Epithelial cell of esophagus (primary cell): ENCODE measurements around the gene MOB4.
"Not testable (repeated sequence)": the region's sequence is repeated elsewhere in the genome, so short reads cannot be mapped to it uniquely, and the experiment has no call there.

Source experiments
- DNase-seq: peaks from one replicate; pipeline ENCODE4 v3.0.0; 2010; ENCODE audit warnings: low read depth
- H3K4me3 ChIP-seq: 2 replicates; pipeline ENCODE4 v1.5.1; 2011; ENCODE audit warnings: mild to moderate bottlenecking, low read length, control low read depth
- CTCF ChIP-seq: IDR thresholded peaks from 2 replicates; pipeline ENCODE4 v1.5.1; 2011; ENCODE audit warnings: low read depth, mild to moderate bottlenecking, low read length, control low read depth, inconsistent platforms; ENCODE audit not compliant: insufficient read depth; ENCODE audit errors: missing control alignments

The MOB4 gene

GRCh38 chr2:197547163-197547900 lies 31.5 kb downstream of the MOB4 start:
- no peak for DNase-seq
- TF ChIP-seq CTCF = no peak
- H3K4me3 ChIP-seq = no peak overlapping the region

GRCh38 chr2:197548582-197548981 lies 32.7 kb downstream of the MOB4 start:
- no peak for DNase-seq
- no peak overlapping the region for H3K4me3 ChIP-seq
- TF ChIP-seq CTCF = no peak

- H3K4me3 ChIP-seq, DNase-seq: not testable (repeated sequence)
Measured at GRCh38 chr2:197551260-197551659, 35.4 kb downstream of the MOB4 start.

GRCh38 chr2:197555467-197555866 lies 39.6 kb downstream of the MOB4 start:
- no peak for TF ChIP-seq CTCF
- no peak for DNase-seq
- no peak overlapping the region for H3K4me3 ChIP-seq

GRCh38 chr2:197556456-197556855 lies 40.6 kb downstream of the MOB4 start:
- no peak overlapping the region for H3K4me3 ChIP-seq
- DNase-seq = no peak
- TF ChIP-seq CTCF = no peak

- no peak overlapping the region for H3K4me3 ChIP-seq
- peak; percentile 13 for DNase-seq
- peak; percentile 7 for TF ChIP-seq CTCF
Measured at GRCh38 chr2:197558393-197558792, 42.5 kb downstream of the MOB4 start.

- H3K4me3 ChIP-seq = no peak overlapping the region
- no peak for TF ChIP-seq CTCF
- DNase-seq = no peak
Measured at GRCh38 chr2:197559681-197560080, 43.8 kb downstream of the MOB4 start.
